ENCODE data around the gene TFRC. TPM values are rescaled to one million over a fixed set of nuclear protein-coding genes. Genes with fewer than 3 reads are reported as not detected.

The TFRC gene
- total RNA-seq, 1 donor from 2014 or later = 123 TPM

DNA sequence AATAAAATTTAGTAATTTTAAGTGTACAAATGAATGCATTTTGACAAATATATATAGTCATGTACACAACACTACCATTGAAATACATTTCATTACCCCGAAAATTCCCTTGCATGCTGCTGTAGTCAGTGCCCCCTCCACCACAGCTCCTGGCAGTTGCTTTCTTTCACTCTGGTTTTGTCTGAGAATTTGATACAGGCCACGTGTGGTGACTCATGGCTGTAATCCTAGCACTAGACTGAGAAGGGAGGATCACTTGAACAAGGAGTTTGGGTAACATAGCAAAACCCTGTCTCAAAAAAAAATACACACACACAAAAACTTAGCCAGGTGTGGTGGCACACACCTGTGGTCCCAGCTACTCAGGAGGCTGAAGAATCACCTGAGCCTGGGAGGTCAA is 65.4 kb downstream of the TFRC start:
- H3K27me3 Mint-ChIP-seq (ENCODE audit: low read depth) = peaks cover 28% of the 10 kb centered on the region
- no peak for DNase-seq (ENCODE audit: low spot score in 2 of 2, unreplicated experiment in 2 of 2)
- H3K36me3 Mint-ChIP-seq = no peaks in the 10 kb centered on the region
- no peak overlapping the region for H3K4me3 Mint-ChIP-seq
- no peaks in the 10 kb centered on the region for H3K4me1 Mint-ChIP-seq
- H3K9me3 Mint-ChIP-seq = peaks cover 10% of the 10 kb centered on the region
- no peak overlapping the region for H3K27ac Mint-ChIP-seq
- TF ChIP-seq, protein P1, sequence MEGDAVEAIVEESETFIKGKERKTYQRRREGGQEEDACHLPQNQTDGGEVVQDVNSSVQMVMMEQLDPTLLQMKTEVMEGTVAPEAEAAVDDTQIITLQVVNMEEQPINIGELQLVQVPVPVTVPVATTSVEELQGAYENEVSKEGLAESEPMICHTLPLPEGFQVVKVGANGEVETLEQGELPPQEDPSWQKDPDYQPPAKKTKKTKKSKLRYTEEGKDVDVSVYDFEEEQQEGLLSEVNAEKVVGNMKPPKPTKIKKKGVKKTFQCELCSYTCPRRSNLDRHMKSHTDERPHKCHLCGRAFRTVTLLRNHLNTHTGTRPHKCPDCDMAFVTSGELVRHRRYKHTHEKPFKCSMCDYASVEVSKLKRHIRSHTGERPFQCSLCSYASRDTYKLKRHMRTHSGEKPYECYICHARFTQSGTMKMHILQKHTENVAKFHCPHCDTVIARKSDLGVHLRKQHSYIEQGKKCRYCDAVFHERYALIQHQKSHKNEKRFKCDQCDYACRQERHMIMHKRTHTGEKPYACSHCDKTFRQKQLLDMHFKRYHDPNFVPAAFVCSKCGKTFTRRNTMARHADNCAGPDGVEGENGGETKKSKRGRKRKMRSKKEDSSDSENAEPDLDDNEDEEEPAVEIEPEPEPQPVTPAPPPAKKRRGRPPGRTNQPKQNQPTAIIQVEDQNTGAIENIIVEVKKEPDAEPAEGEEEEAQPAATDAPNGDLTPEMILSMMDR (IDR thresholded peaks at IDR 0.05; ENCODE audit: unreplicated experiment) = no peak

DNA sequence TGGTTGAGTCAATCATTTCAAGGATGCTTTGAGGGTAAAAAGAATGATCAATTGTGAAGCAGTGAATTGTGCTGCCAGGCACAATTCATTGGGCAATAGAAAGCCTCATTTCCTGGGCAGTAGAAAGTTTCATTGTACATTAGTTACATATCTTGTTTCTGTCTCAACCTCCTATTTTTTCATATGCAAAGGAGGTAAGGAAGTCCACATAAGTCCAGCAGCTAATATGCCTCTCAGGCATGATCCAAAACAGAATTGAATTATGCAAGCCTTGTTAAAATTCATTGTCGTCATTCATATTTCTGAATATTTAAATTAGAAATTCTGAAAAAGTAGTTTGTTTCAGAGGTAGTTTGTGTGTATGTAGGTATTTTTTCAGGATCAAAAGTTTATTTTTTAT is 65.8 kb downstream of the TFRC start:
- TF ChIP-seq, protein P1 (IDR thresholded peaks at IDR 0.05; ENCODE audit: unreplicated experiment) = no peak
- Mint-ChIP-seq H3K9me3 (peaks cover 14% of the 10 kb centered on the region), H3K27me3 (ENCODE audit: low read depth) (peaks cover 25% of the 10 kb centered on the region), H3K4me3 (no peak overlapping the region), H3K36me3 (no peaks in the 10 kb centered on the region), H3K4me1 (no peaks in the 10 kb centered on the region), H3K27ac (no peak overlapping the region)
- no peak for DNase-seq (ENCODE audit: low spot score in 2 of 2, unreplicated experiment in 2 of 2)

DNA sequence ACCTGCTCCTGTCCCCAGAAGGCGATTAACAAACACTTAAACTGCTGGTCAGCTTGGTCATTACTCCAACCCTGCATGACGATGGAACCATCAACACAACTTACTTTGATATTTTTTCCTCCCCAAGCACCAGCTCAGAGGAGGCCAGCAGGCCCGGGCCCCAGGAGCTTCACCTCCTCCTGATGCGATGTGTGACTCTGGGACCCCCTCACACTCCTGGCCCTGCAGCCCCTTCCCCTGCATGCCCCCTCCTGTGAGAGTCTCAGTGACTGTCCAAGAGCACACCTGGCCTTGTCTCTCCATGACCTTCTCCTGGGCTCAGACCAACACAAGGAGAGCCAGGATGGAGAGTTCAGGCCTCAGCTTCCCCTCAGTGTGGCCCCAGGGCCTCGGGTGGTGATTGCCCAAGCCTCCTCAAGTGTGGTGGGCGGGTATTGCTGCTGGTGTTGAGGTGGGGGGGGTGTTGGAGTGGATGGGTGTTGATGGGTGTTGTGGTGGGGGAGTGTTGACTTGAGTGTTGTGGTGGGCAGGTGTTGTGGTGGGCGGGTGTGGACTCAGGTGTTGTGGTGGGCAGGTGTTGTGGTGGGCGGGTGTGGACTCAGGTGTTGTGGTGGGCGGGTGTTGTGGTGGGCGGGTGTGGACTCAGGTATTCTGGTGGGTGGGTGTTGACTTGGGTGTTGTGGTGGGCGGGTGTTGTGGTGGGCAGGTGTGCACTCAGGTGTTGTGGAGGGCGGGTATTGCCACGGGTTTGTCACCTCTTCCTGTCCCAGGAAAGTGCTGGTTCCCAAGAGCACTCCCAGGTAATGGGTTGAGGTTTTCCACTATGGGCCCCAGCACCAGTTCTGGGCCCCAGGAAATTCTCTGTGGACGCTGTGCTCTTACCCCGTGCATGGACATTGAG is 68.1 kb downstream of the TFRC start:
- TF ChIP-seq, protein P1 (IDR thresholded peaks at IDR 0.05; ENCODE audit: unreplicated experiment) = no peak
- H3K27ac Mint-ChIP-seq = no peak overlapping the region
- H3K36me3 Mint-ChIP-seq = no peaks in the 10 kb centered on the region
- no peaks in the 10 kb centered on the region for H3K4me1 Mint-ChIP-seq
- no peak for DNase-seq (ENCODE audit: low spot score in 2 of 2, unreplicated experiment in 2 of 2)
- no peak overlapping the region for H3K4me3 Mint-ChIP-seq
- peaks cover 21% of the 10 kb centered on the region for H3K27me3 Mint-ChIP-seq (ENCODE audit: low read depth)
- peaks cover 29% of the 10 kb centered on the region for H3K9me3 Mint-ChIP-seq

DNA sequence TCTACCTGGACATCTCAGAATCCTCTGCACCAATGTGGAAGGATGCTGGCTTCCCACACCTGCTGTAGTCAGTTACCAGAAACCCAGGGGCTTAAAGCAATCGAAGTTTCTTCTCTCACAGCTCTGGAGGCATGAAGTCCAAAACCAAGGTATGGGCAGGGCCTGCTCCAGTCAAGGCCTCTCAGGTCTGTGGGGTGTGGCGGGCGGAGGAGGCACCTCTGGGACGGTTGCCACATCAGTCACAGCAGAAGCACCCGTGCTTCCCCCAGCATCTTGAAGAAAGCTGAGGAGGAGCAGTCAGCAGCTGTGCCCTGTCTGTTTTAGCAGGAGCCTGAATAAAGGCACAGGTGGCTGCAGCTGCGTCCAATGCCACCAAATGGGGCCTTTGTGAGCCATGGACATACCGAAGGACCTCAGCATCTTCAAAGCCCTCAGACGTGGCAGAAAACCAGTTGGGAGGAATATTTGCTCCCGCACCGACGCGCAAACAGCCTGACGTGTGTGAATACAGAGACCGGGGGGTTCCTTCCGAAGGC is 68.9 kb downstream of the TFRC start:
- DNase-seq (ENCODE audit: low spot score in 2 of 2, unreplicated experiment in 2 of 2) = no peak
- no peaks in the 10 kb centered on the region for H3K36me3 Mint-ChIP-seq
- H3K27me3 Mint-ChIP-seq (ENCODE audit: low read depth) = peaks cover 26% of the 10 kb centered on the region
- no peaks in the 10 kb centered on the region for H3K4me1 Mint-ChIP-seq
- TF ChIP-seq, protein P1 (IDR thresholded peaks at IDR 0.05; ENCODE audit: unreplicated experiment) = no peak
- H3K4me3 Mint-ChIP-seq = no peak overlapping the region
- peaks cover 29% of the 10 kb centered on the region for H3K9me3 Mint-ChIP-seq
- H3K27ac Mint-ChIP-seq = no peak overlapping the region

DNA sequence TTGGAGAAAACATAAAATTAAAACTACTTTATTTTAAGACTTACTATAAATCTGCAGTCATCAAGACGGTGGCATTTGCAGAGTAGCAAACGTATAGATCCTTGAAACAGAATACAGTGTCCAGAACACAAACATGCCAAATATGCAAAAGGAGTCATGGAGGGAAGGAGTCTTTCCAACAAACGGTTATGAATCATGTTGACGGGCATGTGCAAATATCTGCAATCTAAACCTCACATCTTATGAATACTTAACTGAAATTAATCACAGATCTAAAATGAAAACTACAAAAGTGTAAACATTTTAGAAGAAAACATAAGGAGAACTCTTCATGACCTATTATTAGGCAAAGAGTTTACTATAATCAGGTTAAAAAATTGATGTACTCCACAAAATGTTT is 69.4 kb downstream of the TFRC start:
- TF ChIP-seq, protein P1 (IDR thresholded peaks at IDR 0.05; ENCODE audit: unreplicated experiment) = no peak
- Mint-ChIP-seq H3K27ac (no peak overlapping the region), H3K9me3 (peaks cover 26% of the 10 kb centered on the region), H3K27me3 (ENCODE audit: low read depth) (peaks cover 28% of the 10 kb centered on the region), H3K4me1 (no peaks in the 10 kb centered on the region), H3K36me3 (no peaks in the 10 kb centered on the region), H3K4me3 (no peak overlapping the region)
- no peak for DNase-seq (ENCODE audit: low spot score in 2 of 2, unreplicated experiment in 2 of 2)
